ENCODE measurements around the gene ANKRD45. TPM values are rescaled to one million over a fixed set of nuclear protein-coding genes. Genes with fewer than 3 reads are reported as not detected.

ANKRD45 gene
- total and polyA plus RNA-seq, 2 of the 8 experiments (the other 6 are each of a cell fraction or from before 2014, with no cell fraction given), result 0.41 to 2.8 TPM

DNA sequence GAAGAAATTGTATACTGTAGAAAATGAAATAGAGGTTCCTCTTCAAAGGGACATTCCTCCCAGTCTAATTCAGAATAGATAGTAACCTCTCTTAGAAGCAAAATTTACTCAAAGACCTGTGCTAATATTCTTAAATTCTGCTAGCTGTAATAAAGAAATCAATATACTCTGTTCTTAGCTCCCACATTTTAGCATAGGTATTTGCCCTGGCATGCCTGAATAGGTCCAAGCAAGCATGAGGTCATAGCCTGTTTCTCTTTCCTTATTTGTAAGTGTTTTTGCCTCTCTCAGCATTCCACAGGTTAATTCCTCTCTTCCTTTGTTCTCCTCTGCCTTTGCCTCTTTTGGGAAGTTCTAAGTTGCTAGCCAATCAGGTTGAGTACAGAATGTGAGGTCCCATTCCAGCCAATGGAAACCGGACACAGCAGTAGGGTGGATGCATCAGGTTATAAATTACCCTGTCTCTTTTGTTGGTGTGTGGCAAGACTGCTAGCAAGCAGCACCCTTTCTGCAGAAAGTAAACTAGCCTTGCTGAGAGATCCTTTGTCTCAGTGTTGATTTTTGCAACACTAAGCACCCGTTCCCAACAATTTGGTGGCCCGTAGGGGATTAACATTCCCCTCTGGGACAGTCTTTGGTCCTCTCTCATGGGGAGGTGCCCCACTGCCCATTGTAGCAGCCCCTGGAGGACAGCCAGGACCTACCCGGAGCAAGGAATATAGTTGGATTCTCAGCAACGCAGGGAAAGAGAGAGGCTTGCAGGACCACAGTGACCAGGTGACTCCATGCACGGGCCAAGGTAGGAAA is 32.2 kb downstream of the ANKRD45 start (continued):
- TF ChIP-seq, protein P1, sequence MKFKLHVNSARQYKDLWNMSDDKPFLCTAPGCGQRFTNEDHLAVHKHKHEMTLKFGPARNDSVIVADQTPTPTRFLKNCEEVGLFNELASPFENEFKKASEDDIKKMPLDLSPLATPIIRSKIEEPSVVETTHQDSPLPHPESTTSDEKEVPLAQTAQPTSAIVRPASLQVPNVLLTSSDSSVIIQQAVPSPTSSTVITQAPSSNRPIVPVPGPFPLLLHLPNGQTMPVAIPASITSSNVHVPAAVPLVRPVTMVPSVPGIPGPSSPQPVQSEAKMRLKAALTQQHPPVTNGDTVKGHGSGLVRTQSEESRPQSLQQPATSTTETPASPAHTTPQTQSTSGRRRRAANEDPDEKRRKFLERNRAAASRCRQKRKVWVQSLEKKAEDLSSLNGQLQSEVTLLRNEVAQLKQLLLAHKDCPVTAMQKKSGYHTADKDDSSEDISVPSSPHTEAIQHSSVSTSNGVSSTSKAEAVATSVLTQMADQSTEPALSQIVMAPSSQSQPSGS (IDR thresholded peaks at IDR 0.05; ENCODE audit: low read length), result peak; percentile 57; the same call in 1 of the 2 replicates
- TF ChIP-seq TEAD4 (IDR thresholded peaks at IDR 0.05; ENCODE audit: low read depth, low read length), result peak; percentile 70
- TF ChIP-seq SRF (IDR thresholded peaks at IDR 0.05; ENCODE audit: low read depth, low read length), result peak; percentile 80
